Endothelial cell of umbilical vein (primary cell): ENCODE measurements around the gene SLC23A1. TPM values are rescaled to one million over a fixed set of nuclear protein-coding genes. Genes with fewer than 3 reads are reported as not detected.

Experiments
- BruUV-seq: library from RNA; stranded (reverse); fragments of 400-500 nt; replicated peaks from 2 replicates; lab custom pipeline; 2021; lab: Mats Ljungman, UMichigan
- CTCF ChIA-PET: fragments of 300-600, 350-600 bp; sonication (Branson Sonifier 250); formaldehyde crosslinking; loops from one replicate; lab custom pipeline; 2021; ENCODE audit warnings: antibody characterized with exemption, inconsistent platforms; lab: Charles Lee
- POLR2A ChIA-PET: fragments of 300-600, 350-600 bp; sonication (Branson Sonifier 250); formaldehyde crosslinking; loops from one replicate; lab custom pipeline; 2021; ENCODE audit warnings: antibody characterized with exemption, inconsistent platforms; lab: Charles Lee
- DNase-seq: peaks from one replicate; pipeline ENCODE4 v3.0.0-alpha.2; 2011; ENCODE audit warnings: low read depth, low spot score
- FAIRE-seq: peaks from 2 replicates; lab custom pipeline; 2011; peaks lifted over from hg19 to GRCh38; lab: Jason Lieb, UNC
- H2AFZ ChIP-seq: 2 replicates; pipeline ENCODE4 v1.6.0; 2012; ENCODE audit warnings: low read depth, low read length, control low read depth, inconsistent platforms
- H3K27ac ChIP-seq: 2 replicates; pipeline ENCODE4 v1.5.1; 2011; ENCODE audit warnings: low read depth, mild to moderate bottlenecking, control low read depth, low read length, moderate library complexity; ENCODE audit not compliant: insufficient read depth
- H3K27me3 ChIP-seq, 2 experiments: 2 replicates each; pipeline versions ENCODE4 v1.6.0 to v1.6.1; 2011; ENCODE audit warnings: low read length in 2 of 2, mixed read lengths in 1 of 2; ENCODE audit not compliant: control insufficient read depth in 2 of 2, insufficient read depth in 2 of 2
- H3K36me3 ChIP-seq, 2 experiments: 2 replicates in 1 of 2; 3 replicates in 1 of 2; pipeline ENCODE4 v1.5.1; 2011; ENCODE audit warnings: low read length in 2 of 2, mild to moderate bottlenecking in 1 of 2, moderate library complexity in 1 of 2; ENCODE audit not compliant: control insufficient read depth in 2 of 2, insufficient read depth in 2 of 2; ENCODE audit errors: extremely low read depth in 1 of 2
- H3K4me1 ChIP-seq: 3 replicates; pipeline ENCODE4 v1.5.1; 2011; ENCODE audit warnings: mild to moderate bottlenecking, low read length; ENCODE audit not compliant: control insufficient read depth, insufficient read depth; ENCODE audit errors: extremely low read depth
- H3K4me2 ChIP-seq: 2 replicates; pipeline ENCODE4 v1.6.1; 2011; ENCODE audit warnings: low read length, control low read depth, mixed read lengths; ENCODE audit not compliant: insufficient read depth
- H3K4me3 ChIP-seq, 3 experiments: fragments of 200-600 bp in 1 of 3; sonication (generic), shearing (Covaris generic) in 1 of 3; replicated peaks in 1 of 3; 2 replicates each; pipeline ENCODE4 v1.5.1; 2011 to 2016; ENCODE audit warnings: control low read depth in 3 of 3, low read length in 3 of 3, mild to moderate bottlenecking in 2 of 3, inconsistent platforms in 1 of 3, low read depth in 1 of 3, moderate library complexity in 1 of 3; ENCODE audit not compliant: insufficient read depth in 1 of 3
- H3K79me2 ChIP-seq: 2 replicates; pipeline ENCODE4 v1.6.0; 2012; ENCODE audit warnings: low read length, inconsistent platforms; ENCODE audit not compliant: control insufficient read depth, insufficient read depth
- H3K9ac ChIP-seq: replicated peaks from 2 replicates; pipeline ENCODE3; 2011; ENCODE audit warnings: low read length, control low read depth; ENCODE audit not compliant: insufficient read depth; ENCODE audit errors: extremely low read depth
- H3K9me1 ChIP-seq: replicated peaks from 3 replicates; pipeline ENCODE4 v1.6.0; 2011; ENCODE audit warnings: mild to moderate bottlenecking, low read length; ENCODE audit not compliant: control insufficient read depth, insufficient read depth; ENCODE audit errors: extremely low read depth
- H3K9me3 ChIP-seq: replicated peaks from 2 replicates; pipeline ENCODE4 v1.5.1; 2012; ENCODE audit warnings: low read length, inconsistent platforms; ENCODE audit not compliant: control insufficient read depth, insufficient read depth
- H4K20me1 ChIP-seq: replicated peaks from 2 replicates; pipeline ENCODE3; 2011; ENCODE audit warnings: mild to moderate bottlenecking, low read length; ENCODE audit not compliant: control insufficient read depth, insufficient read depth; ENCODE audit errors: extremely low read depth
- EZH2 ChIP-seq: IDR thresholded peaks from 2 replicates; pipeline ENCODE4 v1.6.1; 2012; ENCODE audit warnings: borderline replicate concordance, low read depth, mild to moderate bottlenecking, moderate library complexity, low read length, inconsistent platforms; ENCODE audit not compliant: severe bottlenecking
- FOS ChIP-seq: IDR thresholded peaks from 2 replicates; pipeline ENCODE4 v1.6.1; 2011; ENCODE audit warnings: mild to moderate bottlenecking, low read length, moderate library complexity, borderline replicate concordance; ENCODE audit not compliant: insufficient read depth
- GATA2 ChIP-seq: IDR thresholded peaks from 2 replicates; pipeline ENCODE4 v1.7.0; 2011; ENCODE audit warnings: low read depth, mild to moderate bottlenecking, moderate library complexity, mixed read lengths, low read length; ENCODE audit not compliant: insufficient read length, insufficient read depth
- JUN ChIP-seq: IDR thresholded peaks from 2 replicates; pipeline ENCODE4 v1.6.1; 2011; ENCODE audit warnings: borderline replicate concordance, low read depth; ENCODE audit not compliant: insufficient read length, insufficient read depth
- MYC ChIP-seq: IDR thresholded peaks from one replicate; pipeline ENCODE4 v1.6.1; 2011; ENCODE audit warnings: mild to moderate bottlenecking, low read depth, low read length
- POLR2A ChIP-seq: IDR thresholded peaks from 2 replicates; pipeline ENCODE4 v1.6.1; 2012; ENCODE audit warnings: low read depth, mild to moderate bottlenecking, control low read depth, low read length
- POLR2AphosphoS5 ChIP-seq: IDR thresholded peaks from 2 replicates; pipeline ENCODE4 v1.6.1; 2012; ENCODE audit warnings: low read depth, mild to moderate bottlenecking, control low read depth, low read length, moderate library complexity; ENCODE audit not compliant: insufficient read depth
- dilution Hi-C: fragments of 300-500 bp; cut with MboI; formaldehyde crosslinking; loops from one replicate; pipeline ENCODE4 v1.15.0; 2019; ENCODE audit warnings: low sequenced_read_pairs; ENCODE audit not compliant: extremely low pct_ligation_motif_present
- intact Hi-C: fragments of 100-400 bp; cut with micrococcal nuclease; formaldehyde crosslinking; loops from one replicate; pipeline ENCODE4 v1.10.0; 2022
- polyA plus RNA-seq, 4 experiments: library from polyadenylated mRNA; depleted of rRNA in 3 of 4; stranded (reverse) in 3 of 4; unstranded in 1 of 4; fragments of >200 nt; gene quantifications; 2 replicates each; pipeline versions ENCODE4 v1.2.1 to v1.2.3, GENCODE V29; 2011 to 2012; ENCODE audit warnings: missing spikeins in 1 of 4
- total RNA-seq: library from RNA; stranded (reverse); gene quantifications from 2 replicates; pipeline ENCODE4 v1.2.3, GENCODE V29; 2021
- TF ChIP-seq, protein P1 (sequence below): IDR thresholded peaks from 2 replicates; pipeline ENCODE4 v1.6.1; 2011; ENCODE audit not compliant: insufficient read depth, insufficient read length

The SLC23A1 gene
- total and polyA plus RNA-seq, 2 donors (not counting 3 experiments of a cell fraction or from before 2014, with no cell fraction given) = not detected

- dilution Hi-C loops (loop anchor here (10.0 kb wide), 1 partner anchor 112 kb away; no protein-coding TSS in a partner anchor), intact Hi-C loops (no loop called here)
- Histone ChIP-seq H3K9me3 (no peaks in the 10 kb centered on the region), H4K20me1 (no peaks in the 10 kb centered on the region), H3K9ac (no peak overlapping the region), H3K27me3 (no peaks in the 10 kb centered on the region), H3K9me1 (no peaks in the 10 kb centered on the region), H3K4me3 (no peak overlapping the region), H3K79me2 (no peaks in the 10 kb centered on the region), H3K27ac (no peak overlapping the region), H3K4me1 (peaks cover 6% of the 10 kb centered on the region), H2AFZ (no peak overlapping the region), H3K36me3 (peaks cover 2 to 10% of the 10 kb centered on the region in 2 experiments), H3K4me2 (no peak overlapping the region)
- no peak for FAIRE-seq
- DNase-seq = no peak
- CTCF ChIA-PET = no interaction called here
- POLR2A ChIA-PET = no interaction called here
- no TSS peak for BruUV-seq
- no peak for TF ChIP-seq POLR2A
- no peak for TF ChIP-seq JUN
- TF ChIP-seq GATA2 = no peak
- no peak for TF ChIP-seq MYC
- TF ChIP-seq EZH2 = no peak
- no peak for TF ChIP-seq FOS
- TF ChIP-seq, protein P1, sequence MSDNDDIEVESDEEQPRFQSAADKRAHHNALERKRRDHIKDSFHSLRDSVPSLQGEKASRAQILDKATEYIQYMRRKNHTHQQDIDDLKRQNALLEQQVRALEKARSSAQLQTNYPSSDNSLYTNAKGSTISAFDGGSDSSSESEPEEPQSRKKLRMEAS = no peak
- TF ChIP-seq POLR2AphosphoS5 = no peak
These were observed 30.1 kb upstream of the SLC23A1 start for GRCh38 chr5:139413153-139413552.
